ENCODE measurements around the gene SCYGR5.
"Not testable (repeated sequence)": the region's sequence is repeated elsewhere in the genome, so short reads cannot be mapped to it uniquely, and the experiment has no call there.

The SCYGR5 gene

GRCh38 chr2:227673620-227674019 lies 7.0 kb downstream of the SCYGR5 start:
- not testable (repeated sequence) for DNase-seq (ENCODE audit: low spot score)

GRCh38 chr2:227674485-227674884 lies 7.9 kb downstream of the SCYGR5 start:
- DNase-seq (ENCODE audit: low spot score) = no peak

- no peak for DNase-seq (ENCODE audit: low spot score)
These were observed 11.3 kb downstream of the SCYGR5 start for GRCh38 chr2:227677928-227678327.

GRCh38 chr2:227684258-227684657 lies 17.7 kb downstream of the SCYGR5 start:
- no peak for DNase-seq (ENCODE audit: low spot score)

- DNase-seq (ENCODE audit: low spot score) = no peak
These were observed 20.6 kb downstream of the SCYGR5 start for GRCh38 chr2:227687189-227687588.

- no peak for DNase-seq (ENCODE audit: low spot score)
These were observed 30.5 kb downstream of the SCYGR5 start for GRCh38 chr2:227696990-227697679.

DNA sequence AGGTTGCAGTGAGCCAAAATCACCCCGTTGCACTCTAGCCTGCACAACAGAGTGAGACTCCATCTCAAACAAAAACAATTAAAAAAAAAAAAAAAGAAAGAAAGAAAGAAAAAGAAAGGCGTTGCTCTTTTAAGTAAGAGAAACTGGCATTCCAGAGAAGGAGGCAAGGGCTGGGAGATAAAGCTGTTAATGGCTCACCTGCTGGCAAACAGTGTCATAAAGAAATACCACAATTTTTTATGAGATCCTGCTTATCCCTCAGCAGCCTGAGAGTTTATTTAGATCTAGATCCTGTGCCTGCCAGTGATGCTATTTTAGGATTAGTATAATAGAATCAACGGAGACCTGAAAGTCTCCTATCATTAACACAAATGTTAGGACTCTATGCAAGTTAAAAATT lies 35.0 kb downstream of the SCYGR5 start:
- no peak for DNase-seq (ENCODE audit: low spot score)

DNA sequence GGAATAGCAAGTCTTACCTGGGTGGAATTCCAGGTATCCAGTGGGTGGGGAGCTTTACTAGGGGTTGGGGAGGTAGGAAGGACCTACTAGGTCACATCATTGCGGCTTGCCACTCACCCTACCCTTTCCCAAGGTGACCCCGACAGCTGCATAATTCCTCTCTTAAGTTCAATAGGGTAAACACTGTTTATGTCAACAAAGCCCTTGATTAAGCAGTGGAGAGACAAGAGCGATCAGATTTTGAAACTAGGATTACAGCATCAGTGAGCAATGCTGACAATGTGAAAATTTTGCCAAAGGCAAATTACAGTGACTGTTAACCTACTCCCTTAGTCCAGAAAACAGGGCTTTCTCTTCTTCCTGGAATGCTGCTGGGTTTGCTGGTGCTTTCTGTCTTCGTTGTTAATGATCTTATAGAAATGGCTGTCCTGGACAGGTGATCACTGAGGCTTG lies 36.7 kb downstream of the SCYGR5 start:
- DNase-seq (ENCODE audit: low spot score) = no peak

- no peak for DNase-seq (ENCODE audit: low spot score)
These were observed 37.4 kb downstream of the SCYGR5 start for GRCh38 chr2:227703961-227704360.

DNA sequence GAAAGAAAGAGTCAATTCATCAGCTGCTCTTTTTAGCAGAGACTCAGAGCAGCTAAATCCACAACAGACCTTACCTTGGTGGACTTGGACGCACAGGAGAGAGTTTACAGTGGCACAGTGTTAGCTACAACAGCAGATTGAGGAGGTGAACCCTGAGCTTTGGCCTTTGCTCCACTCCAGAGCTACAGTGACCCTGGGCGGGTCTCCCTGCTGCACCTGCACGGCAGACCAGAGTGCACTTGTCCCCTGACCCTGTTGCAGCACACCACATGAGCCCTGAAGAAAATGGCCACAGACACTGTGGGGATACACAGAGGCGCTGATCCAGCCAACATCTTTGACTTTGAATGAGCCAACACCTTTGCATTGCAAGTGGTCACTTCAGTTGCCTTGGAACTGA lies 40.3 kb downstream of the SCYGR5 start:
- DNase-seq (ENCODE audit: low spot score) = no peak

- DNase-seq (ENCODE audit: low spot score) = no peak
These were observed 40.8 kb downstream of the SCYGR5 start for GRCh38 chr2:227707390-227707789.

- DNase-seq (ENCODE audit: low spot score) = no peak
These were observed 44.4 kb downstream of the SCYGR5 start for GRCh38 chr2:227710986-227711385.

DNA sequence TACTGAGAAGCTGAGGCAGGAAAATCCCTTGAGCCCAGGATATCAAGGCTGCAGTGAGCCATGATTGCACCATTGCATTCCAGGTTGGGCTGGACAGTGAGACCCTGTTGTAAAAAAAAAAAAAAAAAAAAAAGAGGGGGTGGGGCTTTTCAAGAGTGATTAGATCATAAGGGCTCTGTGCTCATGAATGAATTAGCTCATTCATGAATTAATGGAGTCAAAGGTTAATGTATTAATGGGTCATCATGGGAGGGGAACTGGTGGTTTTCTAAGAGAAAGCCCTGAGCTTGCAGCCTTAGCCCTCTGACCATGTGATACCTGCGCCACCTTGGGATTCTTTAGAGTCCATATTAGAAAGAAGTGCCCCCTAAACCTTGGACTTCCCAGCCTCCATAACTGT lies 46.7 kb downstream of the SCYGR5 start:
- no peak for DNase-seq (ENCODE audit: low spot score)

- no peak for DNase-seq (ENCODE audit: low spot score)
These were observed 49.9 kb downstream of the SCYGR5 start for GRCh38 chr2:227716501-227716900.
